CD4-positive, alpha-beta T cell treated with Interleukin-6 for 4 hours (primary cell): ENCODE data around the gene PAM16.

Source experiments
- DNase-seq: peaks from one replicate; pipeline ENCODE4 v3.0.0-alpha.2; 2020; ENCODE audit warnings: mixed read lengths

Gene PAM16

DNA sequence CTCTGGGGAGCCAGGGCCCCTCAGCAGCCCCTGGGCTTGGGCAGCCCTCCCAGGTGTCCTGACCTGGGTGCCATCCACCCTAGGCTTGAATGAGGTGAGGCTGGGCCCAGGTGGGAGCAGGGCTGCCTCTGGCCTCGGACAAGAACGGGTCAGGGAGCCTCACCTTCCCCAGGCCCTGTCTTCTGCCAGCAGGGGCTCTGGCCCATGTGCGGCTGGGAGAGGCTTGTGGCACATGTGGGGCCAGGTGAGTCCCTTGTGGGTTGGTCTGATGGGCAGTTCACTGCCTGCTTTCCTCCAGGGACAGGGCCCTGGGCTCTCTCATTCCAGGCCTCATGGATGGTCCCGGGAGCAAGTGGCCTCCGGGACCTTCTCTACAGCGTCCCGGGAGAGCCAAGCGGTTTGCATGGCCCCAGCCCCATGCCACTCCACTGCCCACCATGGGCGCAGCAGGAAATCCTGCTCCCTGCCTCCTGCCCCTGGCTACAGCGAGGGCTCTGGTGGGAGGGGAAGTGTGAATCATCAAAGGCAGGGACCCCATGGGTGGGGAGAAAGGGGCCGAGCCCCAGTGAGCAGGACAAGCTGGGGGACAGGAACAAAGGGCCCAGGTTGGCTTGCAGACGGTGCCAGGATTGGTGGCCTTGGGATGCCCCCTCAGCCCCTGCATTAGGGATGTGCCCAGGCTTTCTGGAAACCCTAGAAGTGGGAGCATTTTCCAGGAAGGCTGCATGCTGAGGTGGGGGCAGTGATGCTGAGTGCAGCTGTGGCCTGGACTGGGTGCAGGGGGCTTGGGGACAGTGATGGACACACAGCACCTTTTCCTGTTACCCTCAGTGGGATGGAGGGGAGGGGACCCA, 32.7 kb upstream of the PAM16 start:
- DNase-seq = no peak

- no peak for DNase-seq
Measured at GRCh38 chr16:4382795-4383357, 31.8 kb upstream of the PAM16 start.

- DNase-seq = no peak
Measured at GRCh38 chr16:4381935-4382794, 31.0 kb upstream of the PAM16 start.

DNA sequence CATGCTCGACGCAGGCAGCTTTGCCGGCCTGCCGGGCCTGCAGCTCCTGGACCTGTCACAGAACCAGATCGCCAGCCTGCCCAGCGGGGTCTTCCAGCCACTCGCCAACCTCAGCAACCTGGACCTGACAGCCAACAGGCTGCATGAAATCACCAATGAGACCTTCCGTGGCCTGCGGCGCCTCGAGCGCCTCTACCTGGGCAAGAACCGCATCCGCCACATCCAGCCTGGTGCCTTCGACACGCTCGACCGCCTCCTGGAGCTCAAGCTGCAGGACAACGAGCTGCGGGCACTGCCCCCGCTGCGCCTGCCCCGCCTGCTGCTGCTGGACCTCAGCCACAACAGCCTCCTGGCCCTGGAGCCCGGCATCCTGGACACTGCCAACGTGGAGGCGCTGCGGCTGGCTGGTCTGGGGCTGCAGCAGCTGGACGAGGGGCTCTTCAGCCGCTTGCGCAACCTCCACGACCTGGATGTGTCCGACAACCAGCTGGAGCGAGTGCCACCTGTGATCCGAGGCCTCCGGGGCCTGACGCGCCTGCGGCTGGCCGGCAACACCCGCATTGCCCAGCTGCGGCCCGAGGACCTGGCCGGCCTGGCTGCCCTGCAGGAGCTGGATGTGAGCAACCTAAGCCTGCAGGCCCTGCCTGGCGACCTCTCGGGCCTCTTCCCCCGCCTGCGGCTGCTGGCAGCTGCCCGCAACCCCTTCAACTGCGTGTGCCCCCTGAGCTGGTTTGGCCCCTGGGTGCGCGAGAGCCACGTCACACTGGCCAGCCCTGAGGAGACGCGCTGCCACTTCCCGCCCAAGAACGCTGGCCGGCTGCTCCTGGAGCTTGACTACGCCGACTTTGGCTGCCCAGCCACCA, 30.2 kb upstream of the PAM16 start:
- no peak for DNase-seq

DNA sequence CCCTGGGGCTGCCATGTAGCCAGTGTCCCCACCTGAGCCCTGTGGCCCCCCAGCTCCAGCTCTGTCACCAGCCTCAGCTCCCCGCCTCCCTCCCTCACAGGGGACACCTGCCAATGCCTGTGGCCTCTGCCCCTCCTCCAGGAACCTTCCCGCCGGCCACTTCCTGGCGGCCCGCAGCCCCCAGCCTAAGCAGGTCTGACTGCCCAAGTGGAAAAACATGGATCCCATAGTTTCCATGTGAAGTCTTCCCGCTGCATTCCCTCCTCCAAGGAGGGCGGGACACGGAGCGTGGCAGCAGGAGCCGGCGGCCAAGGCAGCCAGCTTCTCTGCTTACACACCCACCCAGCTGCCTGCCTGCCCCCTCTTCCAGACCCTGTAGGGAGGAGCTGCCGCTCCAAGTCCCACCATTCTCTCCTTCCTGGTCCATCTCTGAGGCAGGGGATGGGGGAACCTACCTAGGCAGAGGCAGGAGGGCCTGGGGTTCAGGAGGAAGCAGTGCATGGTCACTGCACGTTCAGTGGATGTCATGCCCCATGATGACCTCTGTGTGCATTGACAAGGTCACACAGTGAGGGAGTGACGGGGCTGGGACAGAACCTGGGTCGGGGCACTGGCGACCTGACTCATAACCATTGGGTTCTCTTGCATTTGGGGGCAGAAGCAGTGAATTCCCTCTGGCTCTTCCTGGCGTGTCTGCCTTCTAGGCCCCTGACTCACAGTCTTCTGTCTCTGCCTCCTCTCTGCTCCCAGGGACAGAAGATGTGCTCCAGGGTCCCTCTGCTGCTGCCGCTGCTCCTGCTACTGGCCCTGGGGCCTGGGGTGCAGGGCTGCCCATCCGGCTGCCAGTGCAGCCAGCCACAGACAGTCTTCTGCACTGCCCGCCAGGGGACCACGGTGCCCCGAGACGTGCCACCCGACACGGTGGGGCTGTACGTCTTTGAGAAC, 29.3 kb upstream of the PAM16 start:
- DNase-seq = no peak

GRCh38 chr16:4378999-4379690, 28.0 kb upstream of the PAM16 start:
- no peak for DNase-seq

GRCh38 chr16:4378161-4378666, 27.1 kb upstream of the PAM16 start:
- no peak for DNase-seq

DNA sequence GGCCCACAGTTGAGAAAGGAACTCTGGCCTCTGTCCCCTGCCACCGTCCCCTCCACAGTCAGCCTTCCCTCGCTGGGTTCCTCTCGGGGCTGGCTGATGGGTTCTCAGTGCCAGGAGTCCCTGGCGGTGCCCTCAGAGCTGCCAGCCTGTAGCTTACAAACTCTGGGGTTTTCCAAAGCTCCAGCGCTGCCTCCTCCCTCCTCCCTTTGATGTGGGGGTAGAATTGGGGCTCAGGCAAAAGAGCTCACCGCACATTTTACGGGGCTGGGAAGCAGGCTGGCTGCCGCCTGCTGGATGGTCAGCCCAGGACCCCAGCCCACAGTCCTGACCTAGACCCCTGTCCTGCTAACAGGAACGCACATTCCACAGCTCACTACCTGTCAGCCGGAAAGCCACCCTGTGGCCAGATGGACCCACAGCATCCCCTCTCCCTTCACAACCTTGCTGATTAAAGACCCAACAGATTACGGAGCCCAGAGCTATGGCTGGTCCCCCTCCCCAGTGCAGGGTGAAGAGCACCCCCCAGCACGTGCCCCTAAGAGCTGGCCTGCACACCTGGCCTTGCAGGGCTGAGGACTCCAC, 26.5 kb upstream of the PAM16 start:
- no peak for DNase-seq

GRCh38 chr16:4376893-4377572, 25.9 kb upstream of the PAM16 start:
- DNase-seq = no peak

- no peak for DNase-seq
Measured at GRCh38 chr16:4376126-4376892, 25.2 kb upstream of the PAM16 start.

DNA sequence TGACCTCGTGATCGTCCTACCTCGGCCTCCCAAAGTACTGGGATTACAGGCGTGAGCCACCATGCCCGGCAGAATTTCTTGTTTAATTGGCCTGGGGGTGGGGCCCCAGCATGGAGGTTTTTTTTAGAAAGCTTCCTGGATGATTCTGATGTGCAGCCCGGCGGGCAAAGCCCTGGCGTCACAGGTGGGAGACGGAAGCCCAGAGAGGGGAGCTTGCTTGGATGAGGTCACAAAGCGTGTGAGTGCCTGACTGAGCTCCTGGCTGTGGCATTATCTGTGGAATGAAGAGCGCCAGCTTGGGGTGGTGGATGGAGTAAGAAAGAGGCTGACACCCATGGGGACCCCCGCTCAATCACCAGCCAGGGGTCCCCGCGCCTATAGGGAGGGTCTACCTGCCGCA, 24.6 kb upstream of the PAM16 start:
- no peak for DNase-seq

DNA sequence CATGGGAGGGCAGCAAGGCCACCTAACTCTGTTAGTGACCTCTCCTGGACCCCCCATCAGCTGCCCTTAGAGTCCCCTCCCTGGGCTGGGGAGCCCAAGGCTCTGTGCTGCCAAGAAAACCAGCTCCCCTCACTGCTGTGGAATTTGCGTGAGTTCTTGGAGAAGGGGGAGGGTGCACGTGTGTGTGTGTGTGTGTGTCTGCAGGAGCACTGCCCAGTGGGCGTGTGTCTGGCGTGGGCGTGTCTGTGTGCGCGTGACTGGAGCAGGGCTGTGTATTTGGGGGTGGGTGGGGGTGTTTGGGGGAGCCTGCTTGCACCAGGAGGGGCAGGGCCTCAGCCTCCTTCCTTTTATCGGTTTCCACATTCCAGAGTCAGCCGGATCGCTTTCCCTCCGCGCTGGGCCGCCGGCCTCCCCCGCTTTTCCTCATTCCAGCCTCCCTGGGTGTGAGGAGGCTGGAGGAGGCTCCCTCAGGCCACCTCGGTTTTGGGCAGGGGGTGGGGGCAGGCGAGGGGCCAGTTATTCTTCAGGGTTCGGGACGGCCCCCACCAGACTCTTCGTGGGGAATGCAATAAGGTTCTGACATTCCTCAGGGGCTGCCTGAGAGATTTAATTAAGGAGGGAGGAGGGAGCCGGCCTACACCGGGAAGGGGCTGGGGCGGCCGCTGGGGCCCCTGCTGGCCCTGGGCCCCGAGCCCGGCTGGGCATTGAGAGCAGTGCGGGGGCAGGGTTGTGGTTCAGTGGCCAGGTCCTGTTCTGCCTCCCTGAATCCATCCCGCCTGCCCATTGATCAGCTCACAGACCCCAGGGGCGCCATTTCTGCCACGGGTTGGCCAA, 23.0 kb upstream of the PAM16 start:
- no peak for DNase-seq

- no peak for DNase-seq
Measured at GRCh38 chr16:4373356-4373908, 22.3 kb upstream of the PAM16 start.

DNA sequence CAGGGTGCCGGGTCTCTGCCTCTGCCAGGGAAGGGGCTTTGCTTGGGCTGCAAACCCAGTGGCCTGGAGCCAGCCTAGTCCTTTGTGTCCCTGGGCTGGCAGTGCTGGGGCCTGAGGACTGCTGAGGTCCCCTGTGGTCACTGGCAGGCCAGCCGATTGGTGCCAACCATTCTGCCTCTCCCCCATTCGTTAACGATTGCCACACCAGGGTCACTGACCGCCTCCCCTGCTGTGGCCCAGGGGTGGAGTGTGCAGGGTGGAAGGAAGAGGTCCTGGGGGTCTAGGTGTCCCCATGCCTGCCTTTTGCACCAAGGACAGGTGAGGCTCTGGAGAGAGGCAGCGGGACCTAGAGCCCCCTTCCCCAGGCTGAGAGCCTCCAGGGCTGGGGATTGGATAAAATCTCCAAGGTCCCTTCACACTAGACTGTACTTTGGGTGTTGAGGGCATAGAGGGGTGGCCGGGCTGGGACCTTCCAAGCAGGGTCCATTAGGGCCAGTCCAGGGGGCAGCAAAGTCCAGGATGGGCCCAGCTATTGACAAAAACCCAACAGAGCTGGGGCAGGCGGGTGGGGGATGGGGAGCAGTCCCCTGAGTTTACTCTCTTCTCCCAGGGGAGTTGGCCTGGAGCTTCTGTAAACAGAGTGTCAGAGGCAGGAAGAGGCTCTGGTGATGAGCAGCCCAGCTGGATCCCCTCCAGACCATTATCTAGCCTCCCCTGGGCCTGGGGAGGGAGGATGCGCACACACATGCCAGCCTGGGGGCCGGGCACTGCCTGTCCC, 21.6 kb upstream of the PAM16 start:
- DNase-seq = no peak

DNA sequence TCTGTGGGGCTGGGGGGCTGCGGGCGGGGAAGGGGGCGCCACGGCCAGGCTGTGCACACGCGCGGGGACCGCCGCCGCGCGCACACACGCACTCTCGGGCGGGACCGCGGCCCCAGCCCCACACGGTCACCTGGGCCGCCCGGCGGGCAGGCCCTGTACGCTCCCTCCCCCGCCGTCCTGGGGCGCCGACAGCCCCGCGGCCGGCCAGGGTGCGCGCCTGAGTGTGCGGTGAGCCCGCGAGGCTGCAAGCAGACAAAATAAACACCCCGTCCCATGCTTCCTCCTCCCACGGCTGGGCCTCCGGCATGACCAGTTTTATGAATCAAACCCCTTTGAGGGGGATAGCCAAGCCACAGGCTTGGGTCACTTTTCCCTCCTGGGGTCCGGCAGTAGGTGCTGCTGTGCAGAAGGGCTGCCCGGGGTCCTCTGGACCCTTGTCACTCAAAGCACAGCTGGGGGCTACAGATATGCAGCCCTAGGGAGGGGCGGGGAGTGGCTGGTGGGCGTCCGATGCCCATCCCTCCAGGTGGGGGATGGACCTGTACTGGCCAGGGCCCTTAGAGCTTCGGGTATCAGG, 21.0 kb upstream of the PAM16 start:
- DNase-seq = peak; percentile 38

GRCh38 chr16:4371357-4372000, 20.4 kb upstream of the PAM16 start, which contains the start of gene VASN:
VASN (plus strand) TSS chr16:4371848; CDS start chr16:4380878, 9,030 bp downstream.
- peak; percentile 74 for DNase-seq
